AG04450 (cell line): ENCODE data around the gene GUCY1B1. TPM values are rescaled to one million over a fixed set of nuclear protein-coding genes. Genes with fewer than 3 reads are reported as not detected.
"Not testable (repeated sequence)": the region's sequence is repeated elsewhere in the genome, so short reads cannot be mapped to it uniquely, and the experiment has no call there.

ENCODE experiments used
- CTCF ChIA-PET: fragments of 300-600, 350-600 bp; formaldehyde crosslinking; extraction: SDS; loops from one replicate; lab custom pipeline; 2022; ENCODE audit warnings: antibody characterized with exemption, inconsistent platforms; lab: Charles Lee
- POLR2A ChIA-PET: fragments of 350-600 bp; formaldehyde crosslinking; extraction: SDS; loops from one replicate; lab custom pipeline; 2021; ENCODE audit warnings: antibody characterized with exemption, inconsistent platforms; lab: Yijun Ruan, JAX
- DNase-seq: peaks from one replicate; pipeline ENCODE4 v3.0.0-alpha.2; 2011; ENCODE audit warnings: low read depth, low spot score
- H3K27ac ChIP-seq: one replicate; pipeline ENCODE4 v1.5.1; 2012; ENCODE audit warnings: low read depth, low read length, control low read depth
- H3K27me3 ChIP-seq: one replicate; pipeline ENCODE4 v1.6.0; 2012; ENCODE audit warnings: low read length; ENCODE audit not compliant: control insufficient read depth, insufficient read depth
- H3K4me3 ChIP-seq: 2 replicates; pipeline ENCODE4 v1.5.1; 2011; ENCODE audit warnings: mild to moderate bottlenecking, low read depth, low read length, control low read depth
- H3K9me3 ChIP-seq: 2 replicates; pipeline ENCODE4 v1.5.1; 2012; ENCODE audit warnings: low read length; ENCODE audit not compliant: control insufficient read depth, insufficient read depth
- polyA plus RNA-seq: library from polyadenylated mRNA; depleted of rRNA; stranded (reverse); fragments of >200 nt; gene quantifications from 2 replicates; pipeline ENCODE4 v1.2.3, GENCODE V29; 2011
- TF ChIP-seq, protein P1 (sequence below): IDR thresholded peaks from 2 replicates; pipeline ENCODE4 v1.5.1; 2011; ENCODE audit warnings: low read depth, low read length, control low read depth, inconsistent platforms

GUCY1B1 gene
- polyA plus RNA-seq, 1 experiment, result 25.0 TPM

DNA sequence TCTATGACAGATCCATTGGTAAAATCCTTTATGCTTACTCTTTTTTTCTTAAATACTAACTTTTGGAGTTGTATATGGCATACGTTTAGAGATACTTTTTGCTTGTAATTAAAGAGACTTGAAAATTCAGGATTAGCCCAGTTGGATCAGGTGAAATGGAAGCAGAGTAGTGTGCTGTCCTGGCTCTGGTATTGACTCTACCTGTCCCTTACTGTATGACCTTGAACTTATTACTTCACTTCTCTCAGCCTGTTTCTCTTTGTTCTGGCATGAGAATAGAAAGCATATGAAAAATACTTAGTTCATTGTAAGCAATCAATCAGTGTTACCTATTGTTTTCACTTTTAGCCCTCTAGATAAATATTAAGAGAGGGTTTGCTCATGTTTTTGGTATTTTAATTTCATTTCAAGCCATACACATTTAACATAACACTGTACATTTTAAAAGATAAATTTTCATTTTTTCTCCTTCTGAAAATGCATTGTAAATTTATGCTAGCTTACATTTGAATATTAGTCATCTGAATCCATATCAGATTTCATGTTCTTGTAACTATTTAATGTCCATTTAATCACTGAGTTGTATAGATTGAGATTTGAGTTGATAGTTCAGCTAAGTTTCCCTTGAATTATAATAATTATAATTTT is 35.9 kb downstream of the GUCY1B1 start:
- H3K4me3 ChIP-seq, result no peak overlapping the region
- no peaks in the 10 kb centered on the region for H3K9me3 ChIP-seq
- DNase-seq, result no peak
- no peak overlapping the region for H3K27ac ChIP-seq
- POLR2A ChIA-PET, result no interaction called here
- no peaks in the 10 kb centered on the region for H3K27me3 ChIP-seq
- TF ChIP-seq, protein P1, sequence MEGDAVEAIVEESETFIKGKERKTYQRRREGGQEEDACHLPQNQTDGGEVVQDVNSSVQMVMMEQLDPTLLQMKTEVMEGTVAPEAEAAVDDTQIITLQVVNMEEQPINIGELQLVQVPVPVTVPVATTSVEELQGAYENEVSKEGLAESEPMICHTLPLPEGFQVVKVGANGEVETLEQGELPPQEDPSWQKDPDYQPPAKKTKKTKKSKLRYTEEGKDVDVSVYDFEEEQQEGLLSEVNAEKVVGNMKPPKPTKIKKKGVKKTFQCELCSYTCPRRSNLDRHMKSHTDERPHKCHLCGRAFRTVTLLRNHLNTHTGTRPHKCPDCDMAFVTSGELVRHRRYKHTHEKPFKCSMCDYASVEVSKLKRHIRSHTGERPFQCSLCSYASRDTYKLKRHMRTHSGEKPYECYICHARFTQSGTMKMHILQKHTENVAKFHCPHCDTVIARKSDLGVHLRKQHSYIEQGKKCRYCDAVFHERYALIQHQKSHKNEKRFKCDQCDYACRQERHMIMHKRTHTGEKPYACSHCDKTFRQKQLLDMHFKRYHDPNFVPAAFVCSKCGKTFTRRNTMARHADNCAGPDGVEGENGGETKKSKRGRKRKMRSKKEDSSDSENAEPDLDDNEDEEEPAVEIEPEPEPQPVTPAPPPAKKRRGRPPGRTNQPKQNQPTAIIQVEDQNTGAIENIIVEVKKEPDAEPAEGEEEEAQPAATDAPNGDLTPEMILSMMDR, result no peak
- CTCF ChIA-PET, result interaction anchor here (1.2 to 4.5 kb wide), 5 partner anchors 8 to 391 kb away, joined by 3 to 23 read pairs (median 9); partner anchors contain the start of gene CTSO

DNA sequence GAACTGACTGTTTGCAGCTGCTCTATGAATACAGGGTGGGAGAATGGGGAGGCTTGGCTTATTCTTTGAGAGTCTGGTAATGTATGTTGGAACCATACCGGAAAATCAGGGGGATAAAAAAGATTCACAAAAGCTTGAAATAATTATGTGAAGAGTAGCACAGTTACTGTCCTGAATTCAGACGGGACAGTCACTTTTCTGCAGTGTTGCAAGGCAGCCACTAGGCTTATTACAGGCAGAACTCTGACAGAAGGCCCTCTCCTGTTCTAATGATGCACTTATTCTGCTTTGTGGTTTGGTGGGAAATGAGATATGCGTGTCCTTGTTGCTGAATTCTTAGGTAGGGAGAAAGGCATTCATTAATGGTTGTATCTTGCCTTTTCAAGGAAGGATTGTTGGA is 37.2 kb downstream of the GUCY1B1 start:
- POLR2A ChIA-PET, result no interaction called here
- Histone ChIP-seq H3K27me3 (no peaks in the 10 kb centered on the region), H3K27ac (no peak overlapping the region), H3K4me3 (no peak overlapping the region), H3K9me3 (no peaks in the 10 kb centered on the region)
- CTCF ChIA-PET, result interaction anchor here (1.2 to 4.5 kb wide), 6 partner anchors 9 to 392 kb away, joined by 3 to 23 read pairs (median 8); partner anchors contain the start of gene CTSO
- TF ChIP-seq, protein P1, result peak; percentile 43
- DNase-seq, result no peak

DNA sequence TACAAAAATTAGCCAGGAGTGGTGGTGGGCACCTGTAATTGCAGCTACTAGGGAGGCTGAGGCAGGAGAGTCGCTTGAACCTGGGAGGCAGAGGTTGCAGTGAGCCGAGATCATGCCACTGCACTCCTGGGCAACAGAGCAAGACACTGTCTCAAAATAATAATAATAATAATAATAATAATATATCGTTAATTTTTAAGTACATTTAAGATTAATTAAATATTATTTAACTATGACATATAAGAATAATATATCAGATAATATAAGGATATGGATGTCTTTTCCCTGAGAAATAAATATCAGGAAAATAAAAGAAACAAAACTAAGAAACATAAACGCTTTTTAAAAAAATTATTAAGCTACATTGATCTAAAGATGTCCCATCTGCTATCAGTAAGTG is 38.8 kb downstream of the GUCY1B1 start:
- H3K27me3 ChIP-seq, H3K4me3 ChIP-seq, POLR2A ChIA-PET, DNase-seq, H3K27ac ChIP-seq, H3K9me3 ChIP-seq: not testable (repeated sequence)
- CTCF ChIA-PET, result interaction anchor here (0.6 to 4.5 kb wide), 3 partner anchors 10 to 394 kb away, joined by 3 to 23 read pairs (median 7); no protein-coding TSS in a partner anchor

DNA sequence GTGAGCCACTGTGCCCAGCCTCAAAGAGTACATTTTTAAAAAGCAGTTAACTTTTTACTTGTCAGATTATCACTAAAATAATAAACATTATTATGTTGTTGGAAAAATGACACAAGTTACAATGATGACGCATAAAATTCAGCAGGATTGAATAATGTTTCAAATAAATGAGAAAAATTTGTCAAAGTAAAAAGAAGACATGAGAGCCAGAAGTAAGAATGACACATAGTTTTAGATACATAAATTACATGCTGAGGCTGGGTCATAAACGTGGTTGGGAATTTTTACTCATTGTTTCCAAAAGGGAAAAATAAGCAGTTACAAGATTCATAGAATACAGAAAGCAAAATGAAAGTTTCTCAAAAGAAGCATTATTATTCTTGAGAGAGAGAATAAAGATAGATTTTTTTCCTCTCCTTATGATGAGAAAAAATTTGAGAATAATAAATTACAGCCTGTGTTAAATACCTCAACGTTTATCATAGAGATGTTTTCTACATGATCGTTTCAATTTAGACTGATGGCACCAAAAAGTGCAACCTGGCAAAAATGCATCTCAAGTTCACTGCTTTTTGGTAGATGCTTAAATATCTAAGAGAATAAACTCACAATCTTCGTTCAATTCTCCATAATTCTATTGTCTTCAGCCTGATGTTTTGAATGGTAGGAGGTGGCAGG is 40.4 kb downstream of the GUCY1B1 start:
- H3K4me3 ChIP-seq, result no peak overlapping the region
- TF ChIP-seq, protein P1, result no peak
- no peak for DNase-seq
- no peaks in the 10 kb centered on the region for H3K9me3 ChIP-seq
- ChIA-PET POLR2A (no interaction called here), CTCF (interaction anchor here (1.0 kb wide), 1 partner anchor 12 kb away, joined by 3 read pairs; no protein-coding TSS in a partner anchor)
- no peak overlapping the region for H3K27ac ChIP-seq
- no peaks in the 10 kb centered on the region for H3K27me3 ChIP-seq

DNA sequence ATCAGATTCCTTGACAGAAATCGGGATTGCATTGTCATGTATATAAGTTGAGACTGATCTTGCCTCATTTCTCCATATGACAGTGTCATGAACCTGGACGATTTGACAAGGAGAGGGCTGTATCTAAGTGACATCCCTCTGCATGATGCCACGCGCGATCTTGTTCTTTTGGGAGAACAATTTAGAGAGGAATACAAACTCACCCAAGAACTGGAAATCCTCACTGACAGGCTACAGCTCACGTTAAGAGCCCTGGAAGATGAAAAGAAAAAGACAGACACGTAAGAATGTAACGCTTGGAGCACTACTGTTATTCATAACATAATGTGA is 40.9 kb downstream of the GUCY1B1 start:
- no peaks in the 10 kb centered on the region for H3K9me3 ChIP-seq
- DNase-seq, result no peak
- ChIA-PET POLR2A (no interaction called here), CTCF (interaction anchor here (1.0 to 1.6 kb wide), 2 partner anchors 12 to 153 kb away, joined by 3 to 6 read pairs; no protein-coding TSS in a partner anchor)
- H3K27ac ChIP-seq, result no peak overlapping the region
- H3K27me3 ChIP-seq, result no peaks in the 10 kb centered on the region
- H3K4me3 ChIP-seq, result no peak overlapping the region
- TF ChIP-seq, protein P1, result no peak
